ENCODE data around the gene ACTG1. TPM values are rescaled to one million over a fixed set of nuclear protein-coding genes. Genes with fewer than 3 reads are reported as not detected.
A peak's percentile ranks its signal among the peaks of the same experiment; 100 is the strongest.

The ACTG1 gene
- total and polyA plus RNA-seq, 2 of the 13 experiments (the other 11 are each of a cell fraction or from before 2014, with no cell fraction given): 973 to 1,138 TPM

DNA sequence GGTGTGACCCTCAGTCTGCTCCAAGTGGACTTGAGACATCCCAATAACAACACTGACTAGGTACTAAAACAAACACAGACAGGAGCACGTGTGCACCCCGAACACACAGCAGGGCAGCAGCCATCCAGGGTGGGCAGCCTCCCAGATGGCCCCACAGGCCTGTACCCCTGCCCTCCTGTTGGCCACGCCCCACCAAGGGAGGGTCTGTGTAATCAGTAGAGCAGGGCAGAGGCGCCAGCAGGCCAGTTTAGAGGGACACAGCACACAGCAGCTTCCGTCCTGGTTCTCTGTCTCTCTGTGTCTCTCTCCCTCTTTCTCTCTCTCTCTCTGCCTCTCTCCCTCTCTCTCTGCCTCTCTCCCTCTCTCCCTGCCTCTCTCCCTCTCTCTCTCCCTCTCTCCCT, 21.4 kb downstream of the ACTG1 start (continued):
- TF ChIP-seq, protein P1, sequence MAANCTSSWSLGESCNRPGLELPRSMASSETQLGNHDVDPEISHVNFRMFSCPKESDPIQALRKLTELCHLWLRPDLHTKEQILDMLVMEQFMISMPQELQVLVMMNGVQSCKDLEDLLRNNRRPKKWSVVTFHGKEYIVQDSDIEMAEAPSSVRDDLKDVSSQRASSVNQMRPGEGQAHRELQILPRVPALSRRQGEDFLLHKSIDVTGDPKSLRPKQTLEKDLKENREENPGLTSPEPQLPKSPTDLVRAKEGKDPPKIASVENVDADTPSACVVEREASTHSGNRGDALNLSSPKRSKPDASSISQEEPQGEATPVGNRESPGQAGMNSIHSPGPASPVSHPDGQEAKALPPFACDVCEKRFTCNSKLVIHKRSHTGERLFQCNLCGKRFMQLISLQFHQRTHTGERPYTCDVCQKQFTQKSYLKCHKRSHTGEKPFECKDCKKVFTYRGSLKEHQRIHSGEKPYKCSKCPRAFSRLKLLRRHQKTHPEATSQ (CRISPR knock-in tag; IDR thresholded peaks at IDR 0.05; ENCODE audit: borderline replicate concordance): no peak
- TF ChIP-seq KDM2A (CRISPR knock-in tag; IDR thresholded peaks at IDR 0.05; ENCODE audit: borderline replicate concordance, low read depth) (no peak), AHR (CRISPR knock-in tag; IDR thresholded peaks at IDR 0.05) (no peak), HDAC1 (CRISPR knock-in tag; IDR thresholded peaks at IDR 0.05) (no peak), ZNF235 (CRISPR knock-in tag; IDR thresholded peaks at IDR 0.05; ENCODE audit: borderline replicate concordance) (no peak), SSRP1 (CRISPR knock-in tag; IDR thresholded peaks at IDR 0.05) (0 out of 2 replicates have a peak, but pooled peaks have one; percentile 36), ZNF33B (CRISPR knock-in tag; IDR thresholded peaks at IDR 0.05) (no peak), ZNF772 (CRISPR knock-in tag; IDR thresholded peaks at IDR 0.05) (no peak), HCFC1 (IDR thresholded peaks at IDR 0.05; ENCODE audit: low read depth, low read length) (no peak), KLF11 (CRISPR knock-in tag; IDR thresholded peaks at IDR 0.05) (no peak), ZNF10 (CRISPR knock-in tag; IDR thresholded peaks at IDR 0.05; ENCODE audit: borderline replicate concordance, low read depth) (no peak), SAFB2 (CRISPR knock-in tag; IDR thresholded peaks at IDR 0.05; ENCODE audit: borderline replicate concordance, low read depth) (no peak), SRSF1 (optimal IDR thresholded peaks at IDR 0.05; ENCODE audit: low read depth, low read length) (no peak), ZBTB21 (CRISPR knock-in tag; IDR thresholded peaks at IDR 0.05) (no peak), NRL (CRISPR knock-in tag; IDR thresholded peaks at IDR 0.05; ENCODE audit: borderline replicate concordance) (peak; percentile 51; the same call in 1 of the 2 replicates), JUND (CRISPR knock-in tag; IDR thresholded peaks at IDR 0.05) (no peak), FOSL2 (CRISPR knock-in tag; IDR thresholded peaks at IDR 0.05) (no peak), ZBTB20 (CRISPR knock-in tag; IDR thresholded peaks at IDR 0.05; ENCODE audit: borderline replicate concordance, low read depth) (no peak), ZFY (CRISPR knock-in tag; IDR thresholded peaks at IDR 0.05) (no peak), CHD2 (IDR thresholded peaks at IDR 0.05; ENCODE audit: low read depth, low read length) (no peak), TCF7L2 (IDR thresholded peaks at IDR 0.05; ENCODE audit: low read depth, low read length) (no peak), NFKBIZ (CRISPR knock-in tag; IDR thresholded peaks at IDR 0.05) (no peak), NFATC3 (CRISPR knock-in tag; IDR thresholded peaks at IDR 0.05) (no peak), NR2F2 (IDR thresholded peaks at IDR 0.05; ENCODE audit: borderline replicate concordance, low read depth) (no peak), DNMT3B (CRISPR knock-in tag; conservative IDR thresholded peaks at IDR 0.05) (no peak)
- TF ChIP-seq, protein P2, sequence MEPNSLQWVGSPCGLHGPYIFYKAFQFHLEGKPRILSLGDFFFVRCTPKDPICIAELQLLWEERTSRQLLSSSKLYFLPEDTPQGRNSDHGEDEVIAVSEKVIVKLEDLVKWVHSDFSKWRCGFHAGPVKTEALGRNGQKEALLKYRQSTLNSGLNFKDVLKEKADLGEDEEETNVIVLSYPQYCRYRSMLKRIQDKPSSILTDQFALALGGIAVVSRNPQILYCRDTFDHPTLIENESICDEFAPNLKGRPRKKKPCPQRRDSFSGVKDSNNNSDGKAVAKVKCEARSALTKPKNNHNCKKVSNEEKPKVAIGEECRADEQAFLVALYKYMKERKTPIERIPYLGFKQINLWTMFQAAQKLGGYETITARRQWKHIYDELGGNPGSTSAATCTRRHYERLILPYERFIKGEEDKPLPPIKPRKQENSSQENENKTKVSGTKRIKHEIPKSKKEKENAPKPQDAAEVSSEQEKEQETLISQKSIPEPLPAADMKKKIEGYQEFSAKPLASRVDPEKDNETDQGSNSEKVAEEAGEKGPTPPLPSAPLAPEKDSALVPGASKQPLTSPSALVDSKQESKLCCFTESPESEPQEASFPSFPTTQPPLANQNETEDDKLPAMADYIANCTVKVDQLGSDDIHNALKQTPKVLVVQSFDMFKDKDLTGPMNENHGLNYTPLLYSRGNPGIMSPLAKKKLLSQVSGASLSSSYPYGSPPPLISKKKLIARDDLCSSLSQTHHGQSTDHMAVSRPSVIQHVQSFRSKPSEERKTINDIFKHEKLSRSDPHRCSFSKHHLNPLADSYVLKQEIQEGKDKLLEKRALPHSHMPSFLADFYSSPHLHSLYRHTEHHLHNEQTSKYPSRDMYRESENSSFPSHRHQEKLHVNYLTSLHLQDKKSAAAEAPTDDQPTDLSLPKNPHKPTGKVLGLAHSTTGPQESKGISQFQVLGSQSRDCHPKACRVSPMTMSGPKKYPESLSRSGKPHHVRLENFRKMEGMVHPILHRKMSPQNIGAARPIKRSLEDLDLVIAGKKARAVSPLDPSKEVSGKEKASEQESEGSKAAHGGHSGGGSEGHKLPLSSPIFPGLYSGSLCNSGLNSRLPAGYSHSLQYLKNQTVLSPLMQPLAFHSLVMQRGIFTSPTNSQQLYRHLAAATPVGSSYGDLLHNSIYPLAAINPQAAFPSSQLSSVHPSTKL (CRISPR knock-in tag; IDR thresholded peaks at IDR 0.05): 0 out of 2 replicates have a peak, but pooled peaks have one; percentile 13
- TF ChIP-seq, protein P3, sequence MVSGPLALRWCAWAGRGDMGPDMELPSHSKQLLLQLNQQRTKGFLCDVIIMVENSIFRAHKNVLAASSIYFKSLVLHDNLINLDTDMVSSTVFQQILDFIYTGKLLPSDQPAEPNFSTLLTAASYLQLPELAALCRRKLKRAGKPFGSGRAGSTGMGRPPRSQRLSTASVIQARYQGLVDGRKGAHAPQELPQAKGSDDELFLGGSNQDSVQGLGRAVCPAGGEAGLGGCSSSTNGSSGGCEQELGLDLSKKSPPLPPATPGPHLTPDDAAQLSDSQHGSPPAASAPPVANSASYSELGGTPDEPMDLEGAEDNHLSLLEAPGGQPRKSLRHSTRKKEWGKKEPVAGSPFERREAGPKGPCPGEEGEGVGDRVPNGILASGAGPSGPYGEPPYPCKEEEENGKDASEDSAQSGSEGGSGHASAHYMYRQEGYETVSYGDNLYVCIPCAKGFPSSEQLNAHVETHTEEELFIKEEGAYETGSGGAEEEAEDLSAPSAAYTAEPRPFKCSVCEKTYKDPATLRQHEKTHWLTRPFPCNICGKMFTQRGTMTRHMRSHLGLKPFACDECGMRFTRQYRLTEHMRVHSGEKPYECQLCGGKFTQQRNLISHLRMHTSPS (CRISPR knock-in tag; IDR thresholded peaks at IDR 0.05; ENCODE audit: low read depth): no peak
